ENCODE results near the gene IGF2BP3. TPM values are rescaled to one million over a fixed set of nuclear protein-coding genes. Genes with fewer than 3 reads are reported as not detected.

Gene IGF2BP3
- polyA plus RNA-seq, 4 donors: 52.3 to 72.2 (median 59.0) TPM

- peak in 1 of 4 donors; percentile 66 for DNase-seq (ENCODE audit: low read depth in 4 of 4, low spot score in 2 of 4)
These were observed 192.8 kb downstream of the IGF2BP3 start for GRCh38 chr7:23277359-23277989.

- no peak for DNase-seq (ENCODE audit: low read depth in 4 of 4, low spot score in 2 of 4)
These were observed 193.3 kb downstream of the IGF2BP3 start for GRCh38 chr7:23276947-23277346.

- DNase-seq (ENCODE audit: low read depth in 4 of 4, low spot score in 2 of 4): no peak
These were observed 193.9 kb downstream of the IGF2BP3 start for GRCh38 chr7:23276376-23276775.

GRCh38 chr7:23275912-23276311, 194.4 kb downstream of the IGF2BP3 start:
- no peak for DNase-seq (ENCODE audit: low read depth in 4 of 4, low spot score in 2 of 4)

- peak in 3 of 4 donors; percentile 26 to 62 (median 41) for DNase-seq (ENCODE audit: low read depth in 4 of 4, low spot score in 2 of 4)
These were observed 197.1 kb downstream of the IGF2BP3 start for GRCh38 chr7:23273141-23273599.

GRCh38 chr7:23272275-23272674, 198.0 kb downstream of the IGF2BP3 start:
- DNase-seq (ENCODE audit: low read depth in 4 of 4, low spot score in 2 of 4): no peak

GRCh38 chr7:23268746-23269145, 201.5 kb downstream of the IGF2BP3 start:
- DNase-seq (ENCODE audit: low read depth in 4 of 4, low spot score in 2 of 4): no peak

- DNase-seq (ENCODE audit: low read depth in 4 of 4, low spot score in 2 of 4): no peak
These were observed 202.1 kb downstream of the IGF2BP3 start for GRCh38 chr7:23268167-23268566.

GRCh38 chr7:23267357-23267756, 202.9 kb downstream of the IGF2BP3 start:
- no peak for DNase-seq (ENCODE audit: low read depth in 4 of 4, low spot score in 2 of 4)

GRCh38 chr7:23266918-23267317, 203.4 kb downstream of the IGF2BP3 start:
- no peak for DNase-seq (ENCODE audit: low read depth in 4 of 4, low spot score in 2 of 4)

GRCh38 chr7:23264916-23265458, 205.3 kb downstream of the IGF2BP3 start:
- no peak for DNase-seq (ENCODE audit: low read depth in 4 of 4, low spot score in 2 of 4)

- no peak for DNase-seq (ENCODE audit: low read depth in 4 of 4, low spot score in 2 of 4)
These were observed 208.3 kb downstream of the IGF2BP3 start for GRCh38 chr7:23261843-23262452.

GRCh38 chr7:23260371-23260770, 209.9 kb downstream of the IGF2BP3 start:
- DNase-seq (ENCODE audit: low read depth in 4 of 4, low spot score in 2 of 4): no peak

Other genes with a start within 250 kb of the IGF2BP3 start
- gene GPNMB, start 223.7 kb downstream of the IGF2BP3 start, polyA plus RNA-seq (ENCODE audit: insufficient read length in 4 of 4): 10 to 100 TPM; 15.3 to 34.0 (median 28.2) TPM
- 10 to 100 TPM; 47.8 to 61.9 (median 53.9) TPM for gene MALSU1, start 171.2 kb downstream of the IGF2BP3 start, polyA plus RNA-seq (ENCODE audit: insufficient read length in 4 of 4)
- 100 to 1,000 TPM; 123 to 327 (median 224) TPM for gene TRA2A, start 61.5 kb upstream of the IGF2BP3 start, polyA plus RNA-seq (ENCODE audit: insufficient read length in 4 of 4)
- gene CCDC126, start 126.9 kb upstream of the IGF2BP3 start, polyA plus RNA-seq (ENCODE audit: insufficient read length in 4 of 4): 10 to 100 TPM; 15.3 to 20.7 (median 18.6) TPM
- 10 to 100 TPM; 11.5 to 24.8 (median 18.1) TPM for gene FAM221A, start 209.7 kb upstream of the IGF2BP3 start, polyA plus RNA-seq (ENCODE audit: insufficient read length in 4 of 4)
- 1 to 10 TPM in 3 of 4 donors, under 1 TPM in 1; 0.60 to 1.3 (median 1.1) TPM for gene STK31, start 239.7 kb upstream of the IGF2BP3 start, polyA plus RNA-seq (ENCODE audit: insufficient read length in 4 of 4)